Amniotic stem cell (primary cell): Measurements from ENCODE around the gene CLIP4.

Source experiments
- DNase-seq: peaks from one replicate; lab custom pipeline; 2025; lab: John Stamatoyannopoulos, UW

The CLIP4 gene

DNA sequence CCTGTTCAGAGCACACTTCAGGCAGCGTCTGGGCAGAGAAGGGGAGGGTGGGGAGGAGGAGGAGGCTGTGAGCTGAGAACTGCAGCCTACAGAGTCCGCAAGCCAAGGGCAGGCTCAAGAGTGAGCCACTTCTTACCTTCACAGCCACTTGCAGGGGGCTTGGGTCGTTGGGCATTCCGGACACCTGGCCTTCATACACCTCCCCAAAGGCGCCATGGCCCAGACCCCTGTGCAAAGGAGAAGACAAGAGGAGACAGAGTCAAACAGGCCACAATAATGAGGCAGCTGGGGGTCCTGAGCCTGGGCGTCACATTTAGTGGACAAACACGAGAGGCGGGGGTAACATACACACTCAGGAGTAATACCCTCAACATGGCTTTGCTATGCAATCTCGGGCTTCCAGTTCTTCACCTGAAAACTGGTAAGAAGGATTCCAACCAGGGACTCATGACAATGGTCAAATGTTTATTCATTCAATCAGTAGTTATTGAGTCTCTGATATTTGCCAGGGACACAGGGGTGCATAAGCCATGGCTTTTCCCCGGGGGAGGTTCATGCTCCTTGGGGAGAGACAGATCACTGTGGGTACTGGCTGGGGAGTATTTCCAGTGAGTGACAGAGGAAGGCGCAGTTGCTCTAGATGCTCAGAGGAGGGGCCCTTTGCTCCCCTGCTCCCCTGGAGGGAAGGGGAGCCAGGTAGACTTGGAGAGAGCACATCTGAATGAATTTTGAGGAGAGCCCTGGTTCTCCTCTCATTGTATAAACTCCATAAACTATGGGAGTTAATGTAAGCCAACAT is 107.4 kb downstream of the CLIP4 start:
- no peak for DNase-seq

DNA sequence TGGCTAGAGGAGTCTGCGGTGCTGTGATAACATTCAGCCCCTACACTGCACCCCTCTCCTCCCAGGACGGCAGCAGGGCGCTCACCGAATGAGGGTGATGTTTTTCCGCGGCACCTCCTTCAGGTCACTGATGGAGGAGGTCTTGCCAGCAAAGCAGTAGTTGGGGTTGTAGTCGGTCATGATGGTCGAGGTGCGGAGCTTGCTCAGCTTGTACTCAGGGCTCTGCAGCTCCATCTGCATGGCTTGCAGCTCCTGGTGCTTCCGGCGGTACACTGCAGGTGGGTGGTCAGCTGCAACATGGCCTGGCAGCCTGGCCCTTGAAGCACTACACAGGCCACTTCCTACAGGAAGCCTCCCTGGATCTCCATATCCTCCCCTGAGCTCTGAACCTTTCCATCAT is 108.0 kb downstream of the CLIP4 start:
- DNase-seq = no peak

DNA sequence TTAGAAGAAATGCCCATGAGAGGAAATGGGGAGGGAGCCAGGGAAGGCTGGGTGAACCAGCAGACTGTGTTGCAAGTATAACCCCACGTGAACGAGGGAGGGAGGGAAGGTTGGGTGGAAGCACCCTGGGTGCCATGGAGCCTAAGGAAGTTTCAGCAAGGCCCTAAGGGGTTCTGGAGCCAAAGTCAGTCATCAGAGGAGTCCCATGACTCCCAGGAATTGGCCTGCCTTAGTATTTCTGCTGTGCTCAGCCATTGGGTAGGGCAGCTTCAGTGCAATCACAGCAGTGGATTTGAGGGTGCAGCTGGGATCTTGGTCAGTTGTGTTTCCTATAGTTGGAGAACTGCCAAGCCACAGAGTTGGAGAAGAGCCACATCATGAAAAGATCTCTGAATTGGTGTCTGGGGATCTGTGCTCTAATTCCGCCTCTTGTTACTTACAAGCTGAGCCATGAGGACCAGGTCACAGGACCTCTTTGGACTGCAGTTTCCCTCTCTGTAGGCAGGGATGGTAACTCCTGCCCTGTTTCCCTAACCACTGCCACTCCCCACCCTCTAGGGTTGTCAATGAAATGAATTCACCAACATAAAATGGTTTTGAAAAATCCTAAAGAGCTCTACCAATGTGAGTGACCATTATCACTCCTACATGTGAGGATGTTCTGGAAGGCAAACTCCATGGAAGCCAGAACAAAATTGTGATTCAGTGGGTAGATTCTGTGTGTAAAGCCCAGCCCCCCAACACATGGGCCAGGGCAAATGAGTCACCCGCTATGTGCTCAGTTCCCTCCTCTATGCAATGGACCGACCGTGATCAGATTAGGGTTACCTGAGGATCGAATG is 108.9 kb downstream of the CLIP4 start:
- no peak for DNase-seq

DNA sequence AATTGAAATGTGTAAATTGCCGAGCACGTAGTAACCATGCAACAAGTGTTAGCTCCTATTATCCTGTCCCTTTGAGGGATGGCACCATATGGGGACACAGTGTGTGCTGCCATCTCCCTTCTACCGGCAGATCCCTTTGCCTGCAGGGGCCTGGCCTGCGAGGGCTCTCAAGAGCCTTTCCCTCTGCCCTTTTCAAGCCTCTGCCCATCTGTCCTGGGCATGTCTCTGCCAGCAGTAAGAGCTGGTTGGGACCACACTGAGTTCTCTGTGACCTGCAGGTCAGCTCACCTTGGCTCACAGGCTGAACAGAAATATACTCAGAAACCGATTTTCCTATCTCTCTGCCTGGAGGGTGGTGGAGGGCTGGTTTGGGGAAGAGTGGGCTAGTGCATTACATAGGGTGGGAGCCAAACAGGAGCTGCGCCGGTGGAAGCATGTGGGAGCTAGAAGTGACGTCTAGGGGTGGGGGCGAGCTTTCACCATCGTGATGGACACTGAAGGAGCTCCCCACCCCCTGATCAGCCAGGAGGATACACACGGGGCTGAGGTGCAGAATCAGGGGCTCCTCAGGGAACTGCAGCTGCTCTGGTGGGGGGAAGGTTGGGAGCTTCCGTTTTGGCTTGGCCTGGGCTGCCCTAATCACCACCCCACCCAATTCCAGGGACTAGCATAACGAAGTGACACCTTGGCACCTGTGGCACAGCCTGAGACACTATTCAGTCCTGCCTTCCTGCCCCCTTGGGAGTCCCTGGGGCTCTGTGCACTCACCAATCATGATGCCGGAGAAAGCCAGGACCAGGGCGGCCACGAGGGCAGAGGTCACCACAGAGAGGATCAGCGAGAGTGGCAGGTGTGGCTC is 109.7 kb downstream of the CLIP4 start:
- no peak for DNase-seq

DNA sequence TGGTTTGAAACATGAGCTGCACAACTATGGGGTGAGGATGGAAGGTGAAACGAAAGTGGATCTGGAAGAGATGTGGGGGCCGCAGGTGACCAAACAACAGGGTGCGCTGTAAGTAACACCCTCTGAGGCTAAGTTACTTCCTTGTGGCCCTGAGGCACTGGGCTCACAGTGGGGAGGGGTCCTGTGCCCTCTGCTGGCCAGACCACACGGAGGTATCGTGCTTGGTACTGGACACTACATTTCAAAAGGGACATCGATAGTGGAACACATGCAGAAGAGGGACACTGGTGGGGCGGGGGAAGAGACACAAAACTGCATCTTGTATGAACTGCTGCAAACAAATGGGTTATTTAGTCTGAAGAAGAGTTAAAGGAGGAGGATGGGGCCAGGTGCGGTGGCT is 110.6 kb downstream of the CLIP4 start:
- no peak for DNase-seq

DNA sequence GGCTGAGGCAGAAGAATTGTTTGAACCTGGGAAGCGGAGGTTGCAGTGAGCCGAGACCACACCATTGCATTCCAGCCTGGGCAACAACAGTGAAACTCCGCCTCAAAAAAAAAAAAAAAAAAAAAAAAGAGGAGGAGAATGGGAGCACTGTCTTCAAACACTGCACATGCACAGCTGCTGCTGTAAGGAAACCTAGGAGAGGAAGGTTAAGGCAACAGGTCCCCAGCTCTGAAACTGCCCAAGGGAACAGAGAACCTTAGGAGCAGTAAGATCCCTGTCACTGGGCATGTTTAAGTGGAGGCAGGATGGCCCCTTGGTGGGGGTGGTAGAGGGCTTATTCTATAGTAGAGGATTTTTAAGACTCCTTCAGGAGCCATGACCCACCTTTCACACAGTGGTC is 111.2 kb downstream of the CLIP4 start:
- no peak for DNase-seq

DNA sequence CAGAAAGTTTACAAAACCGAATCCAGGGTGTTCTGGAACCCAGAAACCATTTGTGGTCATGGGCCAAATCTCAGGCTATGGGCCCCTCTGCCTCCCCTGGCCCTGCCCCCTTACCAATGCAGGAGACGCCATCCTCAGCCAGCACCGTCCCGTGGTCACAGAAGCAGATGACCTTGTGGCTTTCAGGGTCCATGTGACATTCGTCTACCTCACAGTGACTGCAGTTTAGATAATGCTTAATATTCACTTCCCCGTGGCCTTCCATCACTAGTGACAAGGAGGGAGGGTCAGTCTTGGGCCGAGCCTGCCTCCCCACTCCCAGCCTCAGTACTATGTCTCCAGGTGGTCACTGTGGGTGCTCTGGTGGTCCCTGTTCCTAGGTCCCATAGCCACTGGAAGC is 111.6 kb downstream of the CLIP4 start:
- DNase-seq = no peak

DNA sequence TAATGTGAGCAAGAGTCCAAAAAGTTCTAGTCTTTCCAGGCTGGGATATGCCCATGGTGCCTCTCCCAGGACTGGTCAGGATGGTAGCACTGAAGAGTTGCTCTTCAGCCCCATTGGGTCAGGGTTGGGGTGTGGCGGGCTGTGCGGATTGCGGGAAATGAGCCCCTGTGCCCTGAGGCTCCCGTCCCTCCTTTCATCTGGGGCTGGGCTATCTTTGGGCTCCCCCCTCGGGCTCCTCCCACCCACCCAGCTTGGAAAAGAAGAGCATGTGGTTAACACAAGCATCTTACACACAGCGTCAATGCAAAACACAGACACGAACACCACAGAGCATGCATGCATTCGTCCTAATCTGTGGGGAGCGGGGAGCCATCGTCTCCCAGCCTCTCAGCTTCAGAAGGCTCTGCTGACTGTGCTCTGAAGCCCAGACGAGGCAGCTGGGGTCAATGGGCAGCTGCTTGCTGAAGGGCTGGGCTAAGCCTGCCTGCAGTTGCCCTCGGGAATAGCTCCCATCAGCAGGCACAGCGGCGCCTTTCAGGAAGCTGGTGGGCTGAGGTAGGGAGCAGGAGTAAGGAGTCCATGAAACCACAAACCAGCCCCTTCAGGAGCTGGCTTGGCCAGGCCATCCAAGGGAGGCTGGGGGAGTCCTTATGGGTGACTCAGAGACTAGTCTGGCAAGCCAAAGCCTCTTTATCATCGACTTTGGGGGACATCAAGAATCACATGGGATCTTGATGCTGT is 112.9 kb downstream of the CLIP4 start:
- no peak for DNase-seq

DNA sequence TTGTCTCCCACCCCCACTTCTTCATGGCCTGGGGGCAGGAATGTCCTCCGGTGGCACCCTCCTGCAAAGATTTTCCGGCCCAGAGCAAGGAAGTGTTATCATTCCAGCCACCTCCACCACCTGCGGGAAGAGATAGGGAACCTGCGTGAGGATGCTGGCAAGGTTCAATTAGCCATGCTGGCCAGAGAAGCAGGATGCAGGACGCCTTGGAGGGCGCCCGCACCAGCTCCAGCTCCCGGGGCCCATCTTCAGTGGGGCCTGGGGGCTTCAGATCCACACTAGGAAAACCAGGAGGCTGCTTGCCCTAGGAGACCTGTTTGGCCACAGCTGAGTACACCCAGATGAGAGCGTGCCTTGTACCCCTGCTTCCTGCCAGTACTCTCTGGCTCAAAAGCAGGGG is 113.7 kb downstream of the CLIP4 start:
- DNase-seq = no peak

DNA sequence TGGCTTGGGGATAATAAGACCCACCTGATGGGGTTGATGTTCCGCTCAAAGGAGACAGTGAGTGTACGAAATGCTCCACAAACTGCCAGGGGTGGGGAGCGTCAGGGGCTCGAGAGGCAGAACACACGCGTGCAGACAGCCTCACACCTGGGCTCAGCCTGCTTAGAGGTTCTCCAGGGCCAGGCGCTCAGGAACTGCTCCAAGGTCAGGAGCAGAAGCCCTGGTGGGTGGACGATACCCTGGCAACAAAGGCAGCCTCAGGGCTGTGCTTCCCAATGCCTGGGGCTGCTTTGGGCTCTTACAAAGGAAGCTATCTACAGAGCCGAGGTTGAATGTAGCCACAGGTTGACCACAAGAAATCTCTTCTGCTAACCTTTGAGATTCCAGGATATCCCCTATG is 114.4 kb downstream of the CLIP4 start:
- no peak for DNase-seq

DNA sequence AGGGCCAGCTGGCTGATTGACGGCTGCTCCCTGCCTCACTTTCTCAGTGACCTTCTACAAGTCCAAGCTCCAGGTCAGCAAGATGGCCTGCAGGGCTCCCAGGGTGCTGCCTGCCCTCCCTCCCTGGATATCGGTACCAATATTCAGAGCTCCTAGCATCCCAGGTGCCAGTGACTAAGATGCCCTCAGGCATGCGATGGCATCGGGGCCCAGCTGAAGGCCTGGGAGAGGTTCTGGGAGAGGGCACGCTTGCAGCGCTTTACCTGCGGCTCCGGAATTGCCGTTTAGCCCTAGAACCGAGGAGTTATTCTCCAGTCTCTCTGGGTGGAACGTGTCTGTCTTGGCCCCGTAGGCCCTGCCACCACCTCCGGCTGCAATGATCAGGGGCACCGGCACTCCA is 116.8 kb downstream of the CLIP4 start:
- DNase-seq = no peak

DNA sequence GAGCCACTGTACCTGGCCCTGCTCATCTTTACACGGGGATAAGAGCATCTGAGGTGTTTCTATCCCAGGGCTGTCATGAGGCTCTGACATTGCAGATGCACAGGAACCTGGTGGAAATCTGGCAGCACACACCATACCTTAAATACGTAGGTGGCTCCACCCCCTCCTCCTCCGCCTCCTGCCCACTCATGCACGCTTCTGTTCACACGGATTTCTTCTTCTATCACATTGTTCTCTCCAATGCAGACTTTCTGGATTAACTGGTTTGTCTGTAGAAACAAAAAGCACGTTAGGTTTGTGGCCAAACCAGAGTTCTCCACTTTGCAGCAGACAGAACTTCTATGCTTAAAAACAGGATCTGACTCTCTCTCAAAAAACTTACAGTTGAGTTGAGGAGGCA is 118.2 kb downstream of the CLIP4 start:
- DNase-seq = no peak

DNA sequence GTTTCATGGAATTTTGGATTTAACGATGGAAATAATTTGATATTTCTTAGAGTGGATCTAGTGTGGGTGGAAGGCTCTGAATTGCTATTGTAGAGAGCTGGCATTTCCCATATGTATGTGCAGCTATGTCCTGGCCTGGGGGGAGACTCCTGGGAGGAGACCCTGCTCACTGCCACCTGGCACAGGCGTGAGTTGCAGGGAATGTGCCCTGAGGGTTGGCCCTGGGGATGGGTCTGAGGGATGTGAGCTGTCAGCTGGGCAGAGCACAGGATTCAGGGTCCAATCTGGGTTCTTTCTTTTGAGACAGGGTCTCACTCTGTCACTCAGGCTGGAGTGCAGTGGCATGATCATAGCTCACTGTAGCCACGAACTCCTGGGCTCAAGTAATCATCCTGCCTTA is 120.2 kb downstream of the CLIP4 start:
- no peak for DNase-seq

DNA sequence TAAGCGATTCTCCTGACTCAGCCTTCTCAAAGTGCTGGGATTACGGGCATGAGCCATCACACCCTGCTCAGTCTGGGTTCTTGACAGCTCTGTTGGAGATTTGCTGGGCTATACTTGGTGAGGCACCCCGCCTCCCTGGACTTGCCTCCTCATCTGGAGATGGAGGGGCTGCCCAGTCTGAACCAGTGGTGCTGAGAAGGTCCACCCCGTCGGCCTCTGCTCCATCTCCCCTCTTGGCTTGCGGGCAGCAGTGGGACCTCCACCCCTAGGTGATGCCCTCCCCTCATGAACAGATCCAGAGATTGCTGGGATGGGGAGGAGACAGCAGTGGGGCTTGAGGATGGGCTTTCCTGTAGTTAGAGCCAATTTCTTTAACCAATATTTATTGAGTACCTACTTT is 120.9 kb downstream of the CLIP4 start:
- DNase-seq = no peak

DNA sequence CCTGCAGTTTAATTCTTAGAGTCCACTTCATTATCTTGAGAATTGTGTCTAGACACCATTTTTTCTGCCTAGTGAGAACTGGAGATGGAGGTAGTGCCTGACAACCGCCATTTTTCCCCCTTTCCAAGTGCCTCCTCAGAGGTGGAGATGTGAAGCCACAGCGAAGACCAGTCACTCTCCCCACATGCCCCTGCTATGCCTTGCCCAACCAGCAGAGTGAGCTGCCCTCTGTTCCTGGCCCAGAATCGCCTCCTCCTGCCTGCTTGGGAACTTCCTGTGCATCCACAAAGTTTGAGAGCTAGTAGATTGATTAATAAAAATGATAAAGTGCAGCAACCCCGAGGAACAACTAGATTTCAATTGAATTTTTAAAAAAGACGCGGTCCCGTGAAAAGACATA is 123.3 kb downstream of the CLIP4 start:
- DNase-seq = no peak
